Activated CD4-positive, alpha-beta T cell treated with anti-CD3 and anti-CD28 coated beads for 48 hours (primary cell): ENCODE data around the gene TPST2.

Source experiments
- DNase-seq: peaks from one replicate; pipeline ENCODE4 v3.0.0-alpha.2; 2020

The TPST2 gene

DNA sequence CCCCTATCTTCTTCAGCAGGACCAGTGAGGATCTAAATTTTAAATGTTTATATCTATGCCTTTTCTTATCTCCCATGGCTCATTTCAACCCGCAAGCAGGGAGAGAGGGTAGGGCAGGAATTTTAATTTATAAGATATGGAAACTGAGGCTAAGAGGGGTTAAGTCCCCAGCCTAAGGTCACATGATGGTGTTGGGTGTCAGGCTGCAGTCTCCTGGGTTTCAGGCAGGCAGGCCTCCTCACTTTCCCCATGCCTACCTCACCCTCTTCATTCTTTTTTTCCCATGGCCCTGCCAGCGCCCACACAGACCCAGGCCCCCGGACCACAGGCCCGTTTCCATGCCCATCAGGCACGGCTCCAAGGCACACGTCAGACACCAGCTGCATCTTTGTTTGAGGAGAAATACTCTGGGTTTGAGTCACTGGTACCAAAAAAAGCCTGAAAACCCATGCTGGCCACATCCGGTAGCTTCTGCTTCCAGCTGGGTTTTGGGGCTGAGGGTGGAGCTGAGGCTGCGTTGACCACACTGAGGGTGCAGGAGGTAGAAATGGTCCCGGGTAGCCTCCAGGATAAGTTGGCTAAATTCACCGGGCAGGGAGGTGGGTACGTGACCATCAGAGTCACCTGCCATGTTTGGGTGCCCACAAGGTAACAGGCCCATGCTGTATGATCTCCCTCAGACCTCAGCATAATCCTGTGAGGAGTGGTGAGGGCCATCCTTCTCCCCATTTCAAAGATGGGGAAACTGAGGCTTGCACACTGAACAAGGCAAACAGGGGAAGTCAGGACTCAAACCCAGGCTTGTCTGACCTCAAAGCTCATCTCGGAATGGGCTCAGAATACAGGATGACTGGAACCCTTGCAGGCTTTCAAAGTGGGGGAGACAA lies 20.4 kb upstream of the TPST2 start:
- DNase-seq, result peak; percentile 60

DNA sequence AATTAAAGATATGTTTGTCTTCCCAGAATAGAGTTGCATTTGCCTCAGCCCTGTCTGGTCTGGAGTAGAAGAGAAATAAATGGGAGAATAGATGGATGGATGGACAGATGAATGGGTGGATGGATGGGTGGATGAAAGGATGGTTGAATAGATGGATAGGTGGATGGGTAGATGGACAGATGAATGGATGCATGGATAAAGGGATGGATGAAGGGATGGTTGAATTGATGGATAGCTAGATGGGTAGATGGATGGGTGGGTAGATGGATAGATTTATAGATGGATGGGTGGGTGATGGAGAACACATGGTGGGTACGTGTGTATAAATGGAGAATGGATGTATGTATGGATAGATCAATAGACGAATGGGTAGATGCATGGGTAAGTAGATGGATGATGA lies 19.4 kb upstream of the TPST2 start:
- DNase-seq, result no peak

DNA sequence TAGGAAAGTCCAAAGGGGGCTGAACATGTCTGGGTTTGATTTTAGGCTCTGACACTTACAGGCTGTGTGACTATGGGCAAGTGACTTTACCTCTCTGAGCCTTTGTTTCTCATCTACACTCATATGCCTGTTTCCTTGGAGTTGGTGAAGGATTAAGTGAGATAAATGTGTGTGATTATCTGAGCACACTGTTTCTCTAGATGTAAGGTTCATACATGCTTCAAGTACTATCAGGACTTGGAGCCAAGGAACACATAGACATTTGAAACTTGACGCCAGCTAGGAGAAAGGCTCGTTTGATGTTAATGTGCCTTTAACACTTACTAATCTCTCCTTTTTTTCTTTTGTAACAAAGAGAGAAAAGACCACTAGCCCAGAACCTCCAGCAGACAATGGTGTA lies 18.2 kb upstream of the TPST2 start:
- DNase-seq, result no peak

DNA sequence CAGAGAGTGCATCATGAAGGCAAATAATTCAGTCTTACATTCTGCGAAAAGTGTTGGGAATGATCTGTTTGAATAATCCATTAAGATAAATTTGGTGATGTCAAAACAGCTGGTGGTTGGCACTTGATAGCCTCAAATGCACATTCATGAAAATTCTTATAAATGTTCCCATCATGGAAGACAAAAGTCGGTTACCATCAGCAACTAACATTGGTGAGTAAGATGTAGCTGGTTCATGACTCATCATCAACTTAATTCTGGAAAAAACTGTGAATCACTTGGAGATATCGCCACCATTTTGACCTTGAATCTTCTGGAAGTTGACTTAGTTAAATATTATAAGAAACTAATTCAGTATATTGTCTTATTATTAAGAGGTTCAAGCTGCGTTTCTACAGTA lies 16.7 kb upstream of the TPST2 start:
- no peak for DNase-seq

DNA sequence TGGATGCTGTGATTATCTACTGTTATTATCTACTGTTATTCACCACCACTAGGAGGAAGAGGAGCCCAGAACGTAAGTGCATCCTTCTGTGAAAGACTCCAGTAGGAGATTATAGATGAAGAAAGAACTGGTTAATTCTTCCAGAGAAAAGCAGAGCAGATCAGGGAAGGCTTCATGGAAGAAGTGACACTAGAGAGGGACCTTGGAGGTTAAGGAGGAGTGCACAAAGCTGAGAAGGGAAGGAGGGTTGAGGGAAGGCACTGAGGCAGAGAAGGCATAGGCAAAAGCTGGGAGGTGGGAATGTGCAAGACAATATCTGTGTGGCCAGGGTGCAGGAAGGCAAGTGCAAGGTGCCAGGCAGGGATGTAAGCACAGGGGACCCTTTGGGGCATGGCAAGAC lies 14.4 kb upstream of the TPST2 start:
- DNase-seq, result no peak

DNA sequence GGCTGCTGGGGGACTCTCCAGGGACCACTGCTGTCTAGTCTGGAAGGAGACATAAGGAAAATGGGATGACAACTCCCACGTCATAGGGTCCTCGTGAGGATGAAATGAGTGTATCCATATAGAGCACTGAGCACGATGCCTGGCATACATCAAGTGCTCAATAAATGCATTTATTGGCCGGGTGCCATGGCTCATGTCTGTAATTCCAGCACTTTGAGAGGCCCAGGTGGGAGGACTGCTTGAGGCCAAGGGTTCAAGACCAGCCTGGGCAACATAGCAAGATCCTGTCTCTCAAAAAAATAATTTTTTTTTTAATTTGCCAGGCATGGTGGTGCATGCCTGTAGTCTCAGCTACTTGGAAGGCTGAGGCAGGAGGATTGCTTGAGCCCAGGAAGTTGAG lies 12.2 kb upstream of the TPST2 start:
- no peak for DNase-seq

DNA sequence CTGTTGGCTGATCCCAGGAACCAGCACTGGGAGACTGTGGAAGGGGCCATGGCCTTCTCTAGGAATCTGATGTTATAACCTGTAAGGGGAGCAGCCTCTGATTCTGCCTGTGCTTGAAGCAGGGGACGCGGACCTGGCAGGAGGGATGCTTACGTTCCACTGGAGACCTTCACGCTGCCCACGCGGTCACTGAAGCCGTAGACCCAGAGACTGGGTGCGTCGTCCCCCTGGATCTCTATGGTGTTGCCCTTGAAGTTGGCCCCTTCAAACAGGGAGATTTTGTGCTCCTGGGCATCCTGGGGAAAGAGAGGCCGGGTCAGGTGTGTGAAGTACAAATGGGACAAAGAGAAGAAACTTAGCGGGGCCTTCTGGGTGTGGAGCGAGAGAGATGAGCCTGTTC lies 11.8 kb upstream of the TPST2 start:
- DNase-seq, result no peak

DNA sequence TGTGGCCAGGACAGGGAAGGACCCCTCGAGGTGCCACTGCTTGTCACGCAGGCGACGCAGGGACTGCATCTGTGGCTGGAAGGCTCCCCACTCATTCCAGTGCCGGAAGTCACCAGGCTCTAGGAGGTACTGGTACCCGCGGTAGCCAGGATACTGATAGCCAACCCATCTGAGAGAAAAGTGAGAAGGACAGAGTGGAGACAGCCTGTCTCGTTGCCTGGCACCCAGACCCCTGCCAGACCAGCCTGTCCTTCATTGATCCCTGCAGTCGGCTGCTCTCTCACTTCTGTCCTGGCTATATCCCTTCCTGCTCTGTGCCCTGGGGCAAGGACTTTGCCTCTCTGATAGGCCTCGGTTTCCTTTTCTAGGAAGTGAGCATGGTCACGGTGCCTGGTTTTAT lies 9.6 kb upstream of the TPST2 start:
- DNase-seq, result no peak

DNA sequence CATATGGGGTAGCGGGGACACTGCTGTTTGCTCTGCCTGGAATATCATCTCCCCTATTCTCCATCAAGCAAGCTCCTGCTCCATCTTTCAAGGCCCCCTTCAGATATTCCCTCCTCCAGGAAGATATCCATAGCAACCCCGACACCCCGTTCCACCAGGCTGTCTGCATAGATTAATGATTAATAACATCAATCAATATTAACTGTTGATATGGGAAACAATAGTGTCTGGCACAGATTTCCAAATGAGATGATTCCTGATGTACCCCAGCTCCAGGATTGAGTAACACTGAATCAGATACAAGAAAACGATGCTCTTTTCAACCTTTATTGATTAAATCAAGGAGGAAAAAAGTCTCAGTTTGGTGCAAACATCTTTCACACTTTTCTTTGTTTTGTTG lies 7.5 kb upstream of the TPST2 start:
- DNase-seq, result no peak

DNA sequence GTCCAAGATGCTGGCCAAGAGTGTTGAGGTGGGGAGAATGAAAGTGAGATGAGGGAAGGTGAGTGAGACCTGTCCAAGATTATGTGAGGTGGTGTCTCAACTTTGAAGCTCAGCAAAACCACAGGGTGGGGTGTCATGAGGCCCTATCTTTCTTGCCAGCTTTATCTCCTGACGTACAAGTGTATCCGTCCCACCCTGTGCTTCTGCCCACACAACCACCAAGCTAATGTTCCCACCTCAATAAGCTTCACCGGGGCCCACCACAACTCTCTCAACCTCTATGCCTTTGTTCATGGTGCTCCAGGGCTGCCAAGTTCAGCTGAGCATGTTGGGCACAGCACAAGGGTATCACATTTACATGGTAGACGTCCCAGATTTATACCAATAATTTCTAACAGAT lies 7.1 kb upstream of the TPST2 start:
- DNase-seq, result no peak

DNA sequence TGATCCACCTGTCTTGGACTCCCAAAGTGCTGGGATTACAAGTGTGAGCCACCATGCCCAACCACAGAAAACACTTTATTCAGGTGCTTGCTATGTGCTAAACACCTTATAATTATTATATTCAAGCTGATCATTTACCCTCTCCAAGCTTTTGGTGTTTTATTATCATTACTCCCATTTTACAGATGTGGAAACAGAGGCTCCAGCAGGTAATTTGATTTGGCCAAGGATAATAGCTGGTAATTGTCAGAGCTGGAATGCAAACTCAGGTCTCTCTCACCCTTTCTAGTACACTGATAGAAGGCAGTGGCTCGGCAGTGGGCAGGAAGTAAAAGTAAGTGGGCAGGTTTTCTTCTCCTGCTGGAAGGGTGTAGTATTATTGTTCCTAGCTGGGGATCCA lies 3.8 kb upstream of the TPST2 start:
- DNase-seq, result no peak

DNA sequence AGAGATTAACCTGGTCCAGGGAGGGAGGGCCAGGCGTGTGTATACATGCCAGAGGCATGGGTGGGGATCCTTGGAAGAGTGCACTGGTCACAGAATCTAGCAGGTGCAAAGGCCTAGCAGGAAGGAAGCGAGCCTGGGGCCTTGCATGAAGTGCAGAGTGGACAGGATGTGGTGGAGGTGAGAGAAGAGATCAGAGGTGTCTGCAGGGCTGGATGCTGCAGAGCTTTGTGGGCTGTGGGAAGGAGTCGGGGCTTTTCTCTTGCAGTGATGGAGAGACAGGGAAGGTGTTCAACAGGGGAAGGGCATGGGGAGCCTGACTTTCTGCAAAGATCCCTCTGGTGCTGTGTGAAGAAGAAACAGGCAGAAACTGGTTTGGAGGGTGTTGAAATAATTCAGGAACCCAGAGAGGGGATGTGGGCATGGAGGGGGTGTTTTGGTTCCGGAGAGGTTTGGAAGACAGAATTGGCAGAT lies 2.5 kb upstream of the TPST2 start:
- DNase-seq, result peak; percentile 46

DNA sequence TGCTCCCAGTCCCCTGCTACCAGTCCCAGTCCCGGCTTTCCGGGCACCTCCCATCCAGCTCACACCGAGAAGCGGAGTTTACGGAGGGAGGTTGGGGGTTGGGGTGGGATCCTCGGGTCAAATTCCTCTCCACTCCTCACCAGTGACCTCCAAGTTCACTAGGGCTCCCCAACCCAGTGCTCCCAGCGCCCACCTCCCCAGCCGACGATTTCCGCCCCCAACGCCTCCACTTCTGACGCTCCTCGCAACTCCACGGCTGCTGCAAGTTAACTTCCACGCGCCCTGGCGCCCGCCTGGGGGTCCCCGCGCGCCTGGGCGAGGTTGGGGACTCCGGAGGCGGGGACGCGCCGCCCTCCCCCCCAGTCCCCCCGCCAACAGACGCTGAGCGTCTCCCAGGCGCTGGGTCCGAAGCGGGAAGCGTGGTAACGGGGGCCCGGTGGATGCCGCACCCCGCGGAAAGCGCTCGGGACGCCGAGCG lies 526 bp downstream of the TPST2 start:
- DNase-seq, result peak; percentile 39

DNA sequence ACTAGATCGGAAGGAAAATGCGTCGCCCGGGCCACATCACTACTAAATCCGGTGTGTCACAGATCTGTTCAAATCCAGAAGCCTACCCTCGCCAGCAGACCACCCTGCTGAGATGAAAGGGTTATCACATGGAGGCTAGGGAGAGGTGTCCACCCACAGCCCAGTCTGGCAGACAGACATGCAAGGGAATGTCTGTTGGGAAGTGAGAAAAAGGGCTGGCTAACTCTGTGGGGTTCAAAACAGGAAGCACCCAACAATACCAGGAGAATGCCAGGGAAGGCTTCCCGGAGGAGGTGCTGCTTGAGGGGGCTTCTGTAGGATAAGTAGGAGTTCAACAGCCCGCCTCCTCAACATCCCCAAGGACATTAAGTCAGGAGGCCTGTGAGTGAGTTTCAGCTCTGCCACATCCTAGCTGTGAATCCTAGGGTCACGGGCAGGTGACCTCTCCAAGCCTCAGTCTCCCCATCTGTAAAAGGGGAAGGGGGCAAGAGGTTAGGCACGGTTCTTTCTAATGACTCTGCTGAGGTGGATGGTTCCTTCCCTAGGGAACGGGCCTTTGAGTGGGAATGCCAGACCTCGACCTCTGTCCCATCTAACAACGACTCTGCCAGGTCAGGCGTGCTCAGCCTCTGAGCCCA lies 1.1 kb downstream of the TPST2 start:
- DNase-seq, result no peak

DNA sequence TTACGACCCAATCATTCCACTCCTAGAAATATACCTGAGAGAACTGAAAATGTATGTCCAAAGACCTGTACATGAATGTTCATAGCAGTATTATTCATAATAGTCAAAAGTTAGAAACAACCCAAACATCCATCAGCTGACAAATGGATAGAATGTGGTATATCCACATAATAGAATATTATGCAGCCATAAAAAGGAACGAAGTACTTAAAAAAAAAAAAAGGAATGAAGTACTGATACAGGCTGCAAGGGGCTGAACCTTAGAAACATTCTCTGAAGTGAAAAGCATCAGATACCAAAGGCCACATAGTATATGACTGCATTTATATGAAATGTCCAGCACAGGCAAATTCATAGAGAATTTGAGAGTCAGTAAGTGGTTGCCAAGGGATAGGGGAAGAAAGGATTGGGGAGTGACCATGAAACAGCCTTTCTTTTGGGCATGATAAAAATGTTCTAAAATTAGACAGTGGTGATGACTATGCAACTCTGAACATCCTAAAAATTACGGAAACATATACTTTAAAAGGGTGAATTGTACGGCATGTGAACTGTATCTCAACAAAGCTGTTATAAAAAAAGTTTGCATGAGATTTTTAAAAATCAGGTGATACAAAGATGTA lies 1.8 kb downstream of the TPST2 start:
- no peak for DNase-seq

DNA sequence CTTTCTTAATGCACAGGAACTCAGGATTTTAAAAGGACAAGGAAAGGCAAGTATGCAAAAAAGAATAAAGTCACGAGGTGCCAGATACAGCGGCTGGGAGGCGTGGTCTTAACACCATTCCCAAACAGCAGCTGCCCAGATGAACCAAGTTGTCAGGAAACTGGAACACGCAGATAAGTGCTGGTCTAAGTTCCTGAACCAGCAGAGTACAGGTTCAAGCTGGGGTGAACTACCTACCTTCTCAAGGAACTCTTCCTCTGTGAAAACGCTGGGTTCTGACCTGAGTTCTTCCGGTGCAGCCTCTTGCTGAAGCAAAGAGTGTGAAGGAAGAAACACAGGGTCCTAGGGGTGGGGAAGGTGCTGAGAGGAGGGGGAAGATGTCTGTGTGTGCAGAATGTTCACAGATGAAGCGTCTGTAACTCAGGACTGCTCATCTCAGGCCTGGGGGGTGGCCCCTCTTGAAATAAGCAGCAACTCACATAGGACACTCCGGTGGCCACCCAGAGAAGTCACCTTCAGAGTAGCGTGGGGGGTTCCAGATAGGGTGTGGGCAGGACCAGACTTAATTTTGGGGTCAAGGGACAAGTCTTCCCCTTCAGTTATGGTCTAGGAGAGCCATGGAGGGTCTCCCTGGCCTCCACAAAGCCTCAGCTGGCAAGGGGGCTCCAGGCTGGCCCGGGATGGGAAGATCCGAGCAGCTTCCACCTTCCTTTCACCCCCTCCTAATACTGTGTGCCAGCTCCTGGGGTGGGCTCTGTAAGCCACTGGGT lies 3.2 kb downstream of the TPST2 start:
- DNase-seq, result no peak

DNA sequence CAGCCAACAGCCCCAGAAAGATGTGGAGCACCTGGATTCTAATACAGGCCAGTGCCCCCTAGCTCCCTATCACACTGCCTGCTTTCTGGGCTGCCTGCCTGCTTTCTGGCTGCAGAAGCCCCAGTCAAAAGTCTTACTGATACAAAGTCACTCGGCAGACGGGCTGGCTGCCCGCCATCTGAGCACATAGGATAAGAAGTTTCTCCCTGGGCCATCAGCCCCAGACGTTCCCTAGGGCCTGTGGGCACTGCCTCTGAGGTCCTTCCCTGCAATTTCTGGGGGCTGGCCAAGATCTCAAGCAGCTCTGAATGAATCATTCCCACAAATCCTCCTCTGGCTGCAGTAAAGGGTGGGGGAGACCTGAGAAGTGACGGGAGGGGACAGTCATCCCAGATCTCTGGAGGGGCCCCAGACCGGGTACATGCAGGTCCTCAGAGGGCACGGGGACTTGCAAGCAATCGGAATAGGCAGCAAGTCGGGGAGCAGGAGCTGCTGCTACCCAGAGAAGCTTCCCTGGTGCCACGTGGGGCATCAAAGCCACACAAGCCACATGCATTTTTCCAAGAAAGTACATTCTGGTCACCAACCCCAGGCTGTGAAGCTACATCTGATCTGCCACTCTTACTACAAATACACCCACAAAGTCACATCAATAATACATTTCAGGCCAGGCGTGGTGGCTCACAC lies 4.7 kb downstream of the TPST2 start:
- no peak for DNase-seq

DNA sequence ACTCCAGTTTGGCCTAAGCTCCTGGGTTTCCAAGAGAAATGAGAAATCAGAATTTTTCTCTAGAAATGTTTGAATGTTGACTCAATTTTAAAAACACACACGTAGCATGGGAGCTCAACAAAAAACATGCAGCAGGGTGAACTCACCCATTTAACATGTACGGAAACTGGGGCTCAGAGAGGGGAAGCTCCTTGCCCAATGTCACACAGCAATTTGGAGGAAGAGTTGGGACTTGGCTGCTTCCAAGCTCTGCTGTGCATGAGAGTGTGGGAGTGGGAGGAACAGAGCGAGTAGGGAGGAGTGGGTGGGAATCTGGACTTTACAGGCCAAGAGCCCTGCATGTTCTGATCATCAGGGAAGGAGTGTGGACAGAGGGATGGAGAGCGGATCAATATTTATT lies 5.9 kb downstream of the TPST2 start:
- DNase-seq, result no peak

DNA sequence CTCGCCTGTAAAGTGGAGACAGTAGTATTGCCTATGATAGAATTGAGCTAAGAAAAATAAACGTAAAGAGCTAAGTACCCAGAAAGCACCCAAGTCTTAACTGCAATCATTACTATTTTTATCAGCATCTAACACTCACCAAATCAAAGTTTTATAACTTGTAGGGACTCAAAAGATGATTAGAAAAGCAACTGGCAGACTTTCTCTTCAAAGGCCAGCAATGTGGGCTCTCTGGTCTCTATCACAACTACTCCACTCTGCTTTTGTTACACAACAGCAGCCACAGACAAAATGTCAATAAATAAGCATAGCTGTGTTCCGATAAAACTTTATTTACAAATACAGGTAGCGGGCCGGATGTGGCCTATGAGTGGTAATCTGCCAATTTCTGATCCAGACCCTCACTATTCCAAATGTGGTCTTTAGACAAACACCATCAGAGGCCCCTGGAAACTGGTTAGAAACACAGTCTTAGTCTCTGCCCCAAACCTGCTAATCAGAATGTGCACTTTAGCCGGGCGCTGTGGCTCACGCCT lies 8.2 kb downstream of the TPST2 start:
- no peak for DNase-seq

DNA sequence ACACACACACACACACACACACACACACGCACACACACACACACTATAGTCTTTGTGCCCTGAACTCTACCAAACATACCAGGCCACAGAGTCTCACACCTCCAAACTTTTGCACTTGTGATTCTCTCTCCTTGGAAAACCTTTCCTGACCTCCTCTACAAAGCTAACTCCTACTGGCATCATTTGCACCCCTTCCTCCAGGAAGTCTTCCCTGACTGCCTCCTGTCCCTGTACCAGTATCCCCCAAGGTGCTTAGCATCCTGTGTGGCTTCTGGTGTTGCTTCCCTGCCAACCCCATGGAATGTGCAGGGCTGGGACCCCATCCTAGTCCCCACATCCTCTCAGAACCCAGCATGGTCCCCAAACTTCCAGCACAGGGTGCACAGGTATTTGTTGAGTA lies 8.9 kb downstream of the TPST2 start:
- DNase-seq, result no peak

DNA sequence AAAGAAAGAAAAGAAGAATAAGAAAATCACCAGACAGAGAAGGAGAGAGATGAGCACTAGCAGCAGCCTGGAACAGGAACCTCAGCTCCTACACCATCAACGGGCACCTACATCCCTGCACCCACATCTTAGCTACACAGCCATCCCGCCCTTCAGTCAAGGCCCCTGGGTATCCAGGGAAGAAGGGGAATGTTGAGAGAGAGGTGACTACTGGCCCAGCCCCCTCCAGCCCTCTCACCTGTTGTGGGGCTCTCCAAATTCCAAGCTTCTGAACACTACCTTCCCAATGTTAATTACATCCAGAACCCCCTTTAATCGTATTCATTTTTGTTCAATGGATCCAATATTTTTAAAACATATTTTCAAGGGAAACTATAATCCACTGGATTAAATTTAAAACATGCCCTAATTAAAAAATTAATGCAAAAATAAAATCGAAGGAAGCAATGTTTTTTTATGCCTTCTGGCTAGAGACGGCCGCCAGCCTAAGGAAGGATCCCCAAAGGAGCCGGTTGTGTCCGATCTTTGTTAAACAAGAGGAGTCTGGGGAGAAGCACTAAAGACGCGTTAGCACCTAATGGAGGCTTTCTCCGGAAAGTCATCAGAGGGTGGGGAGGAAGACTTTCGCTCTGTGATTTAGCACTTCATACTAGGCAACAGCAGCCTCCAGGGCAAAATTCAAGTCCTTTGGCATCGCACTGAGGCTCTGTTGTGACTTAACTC lies 9.5 kb downstream of the TPST2 start:
- DNase-seq, result no peak
